ENCODE measurements around the gene SH3GL3. TPM values are rescaled to one million over a fixed set of nuclear protein-coding genes. Genes with fewer than 3 reads are reported as not detected.

Gene SH3GL3
- total and polyA plus RNA-seq, 2 of the 8 experiments (the other 6 are each of a cell fraction or from before 2014, with no cell fraction given), result 14.1 to 19.1 TPM

DNA sequence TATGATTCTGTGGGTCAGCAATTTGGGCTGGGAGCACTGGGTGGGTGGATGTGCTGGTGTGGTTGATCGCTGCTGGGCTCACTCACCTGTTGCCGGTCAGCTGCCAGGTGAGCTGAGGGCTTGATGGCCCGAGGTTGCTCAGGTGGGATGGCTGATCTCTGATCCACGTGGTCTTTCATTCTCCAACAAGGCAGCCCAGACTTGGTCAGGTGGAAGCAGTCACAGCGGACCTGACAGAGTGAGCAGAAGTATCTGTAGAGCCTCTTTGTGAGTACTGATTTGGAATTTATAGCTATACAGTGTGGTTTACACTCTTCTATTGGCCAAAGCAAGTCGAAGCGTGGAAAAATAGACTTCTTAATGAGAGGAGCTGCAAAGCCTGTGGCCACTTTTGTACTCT lies 109.6 kb downstream of the SH3GL3 start:
- Histone ChIP-seq H2BK120ac (replicated peaks; ENCODE audit: low read depth, low read length) (no peak overlapping the region), H2BK20ac (ENCODE audit: low read length) (no peak overlapping the region), H3K79me1 (ENCODE audit: low read depth, low read length) (no peaks in the 10 kb centered on the region), H3K23ac (ENCODE audit: insufficient read length) (no peak overlapping the region), H3K27me3 (replicated peaks in 1 of 4; ENCODE audit: control insufficient read depth in 3 of 4, extremely low read depth in 1 of 4, insufficient read depth in 3 of 4, low read length in 3 of 4) (no peaks in the 10 kb centered on the region), H3K27ac (ENCODE audit: low read depth, low read length) (no peak overlapping the region), H3K9ac (replicated peaks in 1 of 4; ENCODE audit: extremely low read depth in 1 of 4, low read depth in 3 of 4, low read length in 3 of 4) (no peak overlapping the region), H2BK15ac (ENCODE audit: low read length) (no peak overlapping the region), H3K79me2 (ENCODE audit: control insufficient read depth in 1 of 2, insufficient read depth in 2 of 2, low read length in 2 of 2) (no peaks in the 10 kb centered on the region; a peak in 1 of 4 replicates), H3K36me3 (ENCODE audit: control insufficient read depth in 2 of 4, insufficient read depth in 4 of 4, low read length in 3 of 4) (no peaks in the 10 kb centered on the region), H3K4ac (replicated peaks; ENCODE audit: insufficient read length, low read depth, low read length) (no peak overlapping the region), H3K56ac (replicated peaks; ENCODE audit: insufficient read length, low read depth, low read length) (no peak overlapping the region), H2BK5ac (ENCODE audit: low read depth, low read length) (no peak overlapping the region), H3K9me3 (ENCODE audit: insufficient read depth in 2 of 2, low read depth in 1 of 2, low read length in 1 of 2) (no peaks in the 10 kb centered on the region), H3K18ac (ENCODE audit: extremely low read depth, low read length) (no peak overlapping the region), H3K4me3 (ENCODE audit: extremely low read depth in 1 of 4, insufficient read depth in 2 of 4, low read depth in 3 of 4, low read length in 4 of 4) (no peak overlapping the region), H2BK12ac (ENCODE audit: low read depth, low read length) (no peak overlapping the region), H4K91ac (replicated peaks; ENCODE audit: insufficient read length, low read length) (no peak overlapping the region), H2AFZ (ENCODE audit: low read length) (no peak overlapping the region), H4K8ac (ENCODE audit: extremely low read depth, insufficient read depth, low read length) (no peak overlapping the region), H3K14ac (ENCODE audit: insufficient read length) (no peak overlapping the region), H4K20me1 (replicated peaks in 1 of 2; ENCODE audit: control insufficient read depth in 1 of 2, insufficient read depth in 2 of 2, low read length in 2 of 2) (no peaks in the 10 kb centered on the region), H4K5ac (ENCODE audit: insufficient read length, low read depth, low read length) (no peak overlapping the region), H3K4me1 (replicated peaks in 1 of 4; ENCODE audit: control insufficient read depth in 3 of 4, insufficient read depth in 4 of 4, low read length in 3 of 4) (no peaks in the 10 kb centered on the region), H3K4me2 (ENCODE audit: insufficient read depth in 1 of 2, low read depth in 2 of 2, low read length in 2 of 2) (no peak overlapping the region), H2AK5ac (ENCODE audit: low read depth, low read length) (no peak overlapping the region), H3K23me2 (ENCODE audit: low read depth, low read length) (no peaks in the 10 kb centered on the region)
- DNase-seq (ENCODE audit: low read depth in 1 of 2, low spot score in 2 of 2) (no peak), FAIRE-seq (no peak)
- POLR2A ChIA-PET (ENCODE audit: partially characterized antibody), result no interaction called here
- CTCF ChIA-PET (ENCODE audit: partially characterized antibody), result interaction anchor here (0.6 to 15.4 kb wide), 5 partner anchors 9 to 309 kb away, joined by 3 to 245 read pairs (median 12); partner anchors contain the start of gene SH3GL3
- 91% methylated on average over 7 of the region's 7 CpGs; no CpG with 5 or more reads in 1 of the 2 experiments for WGBS, 2 experiments (ENCODE audit: extremely low coverage in 1 of 2, insufficient coverage in 1 of 2, insufficient read length in 1 of 2, insufficient replicate concordance in 2 of 2, low coverage in 1 of 2, low lambda C conversion rate in 2 of 2, missing lambda C conversion rate in 1 of 2)

Data from H1 (cell line).